ENCODE data around the gene KCNIP1. TPM values are rescaled to one million over a fixed set of nuclear protein-coding genes. Genes with fewer than 3 reads are reported as not detected.

The KCNIP1 gene
- total RNA-seq, 1 donor from 2014 or later, result 0.16 TPM

- TF ChIP-seq, protein P1, sequence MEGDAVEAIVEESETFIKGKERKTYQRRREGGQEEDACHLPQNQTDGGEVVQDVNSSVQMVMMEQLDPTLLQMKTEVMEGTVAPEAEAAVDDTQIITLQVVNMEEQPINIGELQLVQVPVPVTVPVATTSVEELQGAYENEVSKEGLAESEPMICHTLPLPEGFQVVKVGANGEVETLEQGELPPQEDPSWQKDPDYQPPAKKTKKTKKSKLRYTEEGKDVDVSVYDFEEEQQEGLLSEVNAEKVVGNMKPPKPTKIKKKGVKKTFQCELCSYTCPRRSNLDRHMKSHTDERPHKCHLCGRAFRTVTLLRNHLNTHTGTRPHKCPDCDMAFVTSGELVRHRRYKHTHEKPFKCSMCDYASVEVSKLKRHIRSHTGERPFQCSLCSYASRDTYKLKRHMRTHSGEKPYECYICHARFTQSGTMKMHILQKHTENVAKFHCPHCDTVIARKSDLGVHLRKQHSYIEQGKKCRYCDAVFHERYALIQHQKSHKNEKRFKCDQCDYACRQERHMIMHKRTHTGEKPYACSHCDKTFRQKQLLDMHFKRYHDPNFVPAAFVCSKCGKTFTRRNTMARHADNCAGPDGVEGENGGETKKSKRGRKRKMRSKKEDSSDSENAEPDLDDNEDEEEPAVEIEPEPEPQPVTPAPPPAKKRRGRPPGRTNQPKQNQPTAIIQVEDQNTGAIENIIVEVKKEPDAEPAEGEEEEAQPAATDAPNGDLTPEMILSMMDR (IDR thresholded peaks at IDR 0.05; ENCODE audit: borderline replicate concordance), result peak; percentile 99
- DNase-seq, result peak; percentile 63
- Histone ChIP-seq H3K9me3 (replicated peaks) (no peaks in the 10 kb centered on the region), H3K4me3 (peak overlapping the region; percentile 58), H3K4me1 (peaks cover 40% of the 10 kb centered on the region), H3K27ac (replicated peaks) (peak overlapping the region; percentile 76), H3K27me3 (ENCODE audit: low read depth) (no peaks in the 10 kb centered on the region), H3K36me3 (no peaks in the 10 kb centered on the region)
- intact Hi-C loops (cut with micrococcal nuclease), result loop anchor here (5.0 to 10.0 kb wide), 2 partner anchors 196 to 408 kb away; no protein-coding TSS in a partner anchor
These were observed 129.1 kb downstream of the KCNIP1 start for GRCh38 chr5:170632985-170633234.

- Histone ChIP-seq H3K9me3 (replicated peaks) (no peaks in the 10 kb centered on the region), H3K27ac (replicated peaks) (peak overlapping the region; percentile 76), H3K36me3 (no peaks in the 10 kb centered on the region), H3K4me1 (peaks cover 40% of the 10 kb centered on the region), H3K27me3 (ENCODE audit: low read depth) (no peaks in the 10 kb centered on the region), H3K4me3 (peak overlapping the region; percentile 58)
- intact Hi-C loops (cut with micrococcal nuclease), result loop anchor here (5.0 to 10.0 kb wide), 2 partner anchors 196 to 409 kb away; no protein-coding TSS in a partner anchor
- TF ChIP-seq, protein P1 (IDR thresholded peaks at IDR 0.05; ENCODE audit: borderline replicate concordance), result peak; percentile 35
- peak; percentile 36 for DNase-seq
These were observed 129.6 kb downstream of the KCNIP1 start for GRCh38 chr5:170633235-170634081.

- peak overlapping the region; percentile 74 for H3K27ac ChIP-seq (replicated peaks)
These were observed 130.6 kb downstream of the KCNIP1 start for GRCh38 chr5:170634256-170634990.

GRCh38 chr5:170635706-170636105 is 131.9 kb downstream of the KCNIP1 start:
- no peaks in the 10 kb centered on the region for H3K27me3 ChIP-seq (ENCODE audit: low read depth)
- no peak for DNase-seq
- TF ChIP-seq, protein P1 (IDR thresholded peaks at IDR 0.05; ENCODE audit: borderline replicate concordance), result no peak
- H3K36me3 ChIP-seq, result no peaks in the 10 kb centered on the region
- H3K27ac ChIP-seq (replicated peaks), result no peak overlapping the region
- intact Hi-C loops (cut with micrococcal nuclease), result loop anchor here (10.0 kb wide), 1 partner anchor 411 kb away; no protein-coding TSS in a partner anchor
- no peak overlapping the region for H3K4me3 ChIP-seq
- H3K4me1 ChIP-seq, result peaks cover 43% of the 10 kb centered on the region
- no peaks in the 10 kb centered on the region for H3K9me3 ChIP-seq (replicated peaks)

More at GRCh38 chr5:170634256-170634990, 130.6 kb downstream of the KCNIP1 start:
- intact Hi-C loops (cut with micrococcal nuclease), result loop anchor here (5.0 to 10.0 kb wide), 2 partner anchors 197 to 410 kb away; no protein-coding TSS in a partner anchor
- Histone ChIP-seq H3K27me3 (ENCODE audit: low read depth) (no peaks in the 10 kb centered on the region), H3K4me3 (peak overlapping the region; percentile 52), H3K4me1 (peaks cover 45% of the 10 kb centered on the region), H3K36me3 (no peaks in the 10 kb centered on the region), H3K9me3 (replicated peaks) (no peaks in the 10 kb centered on the region)
- no peak for DNase-seq
- TF ChIP-seq, protein P1 (IDR thresholded peaks at IDR 0.05; ENCODE audit: borderline replicate concordance), result no peak

DNA sequence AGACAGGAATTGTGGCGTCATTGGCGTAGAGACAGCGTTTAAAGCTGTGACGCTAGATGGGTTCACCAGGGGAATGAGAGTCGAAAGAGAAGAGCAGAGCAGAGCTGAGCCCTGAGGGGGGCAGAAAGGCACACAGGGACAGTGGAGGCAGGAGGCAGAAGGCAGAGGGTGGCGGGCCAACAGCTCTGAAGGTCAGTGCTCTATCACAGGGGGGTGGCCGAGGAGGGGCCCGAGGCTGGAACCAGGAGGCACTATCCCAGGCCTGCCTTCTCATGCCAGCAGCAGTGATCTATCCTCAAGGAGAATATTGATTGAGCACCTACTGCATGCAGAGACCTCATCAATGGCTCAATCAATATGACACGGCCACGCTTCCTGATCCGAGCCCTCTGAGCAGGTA is 132.4 kb downstream of the KCNIP1 start:
- DNase-seq, result no peak
- Histone ChIP-seq H3K36me3 (no peaks in the 10 kb centered on the region), H3K27me3 (ENCODE audit: low read depth) (no peaks in the 10 kb centered on the region), H3K4me1 (peaks cover 38% of the 10 kb centered on the region), H3K9me3 (replicated peaks) (no peaks in the 10 kb centered on the region), H3K4me3 (no peak overlapping the region), H3K27ac (replicated peaks) (no peak overlapping the region)
- intact Hi-C loops (cut with micrococcal nuclease), result loop anchor here (10.0 kb wide), 1 partner anchor 411 kb away; no protein-coding TSS in a partner anchor
- TF ChIP-seq, protein P1 (IDR thresholded peaks at IDR 0.05; ENCODE audit: borderline replicate concordance), result no peak

Data from left ventricle myocardium inferior (tissue), 1 donor.